Activated CD4-positive, alpha-beta T cell treated with anti-CD3 and anti-CD28 coated beads, Interleukin-2, amount 50 U/mL, for 16 hours (primary cell): ENCODE measurements around the gene VWA8.
"Not testable (repeated sequence)": the region's sequence is repeated elsewhere in the genome, so short reads cannot be mapped to it uniquely, and the experiment has no call there.

Experiments
- DNase-seq: peaks from one replicate; pipeline ENCODE4 v3.0.0-alpha.2; 2020

The VWA8 gene

DNA sequence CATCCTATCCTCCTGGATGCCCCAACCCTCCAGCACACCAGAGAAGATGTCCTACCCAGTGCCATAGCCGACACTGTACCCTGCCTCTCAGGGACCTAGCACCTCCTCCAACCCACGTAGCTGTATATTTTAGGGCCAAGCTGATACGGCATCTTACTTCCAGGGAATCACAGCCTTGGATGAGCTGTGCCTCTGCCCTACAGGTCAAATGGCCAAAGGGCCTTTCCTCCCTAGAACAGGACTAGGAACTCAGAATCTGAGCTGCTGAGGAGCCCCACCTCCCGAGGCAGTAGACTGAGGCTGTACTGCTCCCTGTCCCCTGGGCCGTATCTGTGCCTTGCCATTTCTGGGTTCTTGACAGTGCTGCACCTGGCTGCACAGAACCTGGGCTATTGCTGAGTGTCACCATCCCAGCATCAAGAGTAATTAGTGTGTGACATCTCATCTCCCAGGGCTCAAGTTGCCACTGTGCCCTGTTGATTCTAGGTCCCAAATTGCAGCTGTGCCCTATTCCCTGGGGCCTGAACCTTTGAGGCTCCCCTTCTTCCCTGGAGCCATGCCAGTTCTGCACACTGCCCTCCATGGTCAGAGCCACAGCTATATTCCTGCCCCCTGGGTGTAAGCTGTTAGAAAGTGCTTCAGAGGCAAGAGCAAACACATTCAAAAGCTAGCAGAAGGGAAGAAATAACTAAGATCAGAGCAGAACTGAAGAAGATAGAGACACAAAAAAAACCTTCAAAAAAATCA is 41.0 kb downstream of the VWA8 start:
- DNase-seq, result no peak

DNA sequence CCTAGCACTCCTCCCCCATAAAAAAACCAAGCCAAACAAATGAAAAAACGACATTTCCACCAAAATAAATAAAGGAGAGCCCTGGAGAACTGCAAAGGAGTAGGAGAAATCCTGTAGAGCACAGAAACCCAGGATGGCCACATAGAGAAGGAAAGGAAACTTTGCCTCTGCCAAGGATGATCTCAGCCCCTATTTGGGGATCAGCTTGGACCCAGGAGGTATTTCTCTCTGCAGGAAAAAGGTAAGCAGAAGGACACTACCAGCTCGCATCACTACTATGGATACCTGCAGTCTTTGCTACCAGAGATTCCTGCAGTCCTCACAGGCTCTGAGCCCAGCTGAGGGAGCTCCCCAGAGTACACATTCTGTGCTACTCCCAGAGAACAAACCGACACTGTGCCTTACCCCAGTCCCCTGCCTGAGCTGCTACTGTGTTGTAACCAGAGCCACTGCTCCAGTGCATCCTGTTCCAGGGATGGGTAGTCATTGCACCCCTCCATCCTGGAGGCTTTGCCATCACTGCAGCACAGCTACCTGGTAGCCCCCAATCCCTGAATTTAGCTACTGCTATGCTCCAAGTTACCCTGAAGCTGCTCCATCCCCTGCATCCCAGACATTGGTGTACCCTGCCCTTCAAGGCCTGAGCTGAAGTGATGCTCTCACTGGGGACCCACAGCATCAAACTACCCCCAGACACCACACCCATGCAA is 41.7 kb downstream of the VWA8 start:
- DNase-seq, result no peak

DNA sequence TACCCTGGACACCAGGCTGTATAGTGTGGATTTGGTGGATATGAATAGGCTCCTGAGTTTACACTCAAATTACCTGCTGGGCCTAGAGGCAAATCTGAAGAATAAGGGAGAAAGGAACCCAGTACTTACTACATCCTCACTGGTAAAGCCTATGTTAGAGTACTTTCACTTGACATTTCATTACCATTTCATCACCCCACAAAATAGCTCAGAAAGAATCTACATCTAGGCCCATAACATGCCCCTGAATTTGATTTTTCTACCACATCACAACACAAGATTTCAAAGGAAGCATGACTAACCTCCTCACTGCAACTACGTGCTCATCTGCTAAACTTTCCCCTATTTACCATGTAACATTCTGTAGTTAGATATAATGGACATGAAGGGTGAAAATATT is 43.3 kb downstream of the VWA8 start:
- peak; percentile 52 for DNase-seq

DNA sequence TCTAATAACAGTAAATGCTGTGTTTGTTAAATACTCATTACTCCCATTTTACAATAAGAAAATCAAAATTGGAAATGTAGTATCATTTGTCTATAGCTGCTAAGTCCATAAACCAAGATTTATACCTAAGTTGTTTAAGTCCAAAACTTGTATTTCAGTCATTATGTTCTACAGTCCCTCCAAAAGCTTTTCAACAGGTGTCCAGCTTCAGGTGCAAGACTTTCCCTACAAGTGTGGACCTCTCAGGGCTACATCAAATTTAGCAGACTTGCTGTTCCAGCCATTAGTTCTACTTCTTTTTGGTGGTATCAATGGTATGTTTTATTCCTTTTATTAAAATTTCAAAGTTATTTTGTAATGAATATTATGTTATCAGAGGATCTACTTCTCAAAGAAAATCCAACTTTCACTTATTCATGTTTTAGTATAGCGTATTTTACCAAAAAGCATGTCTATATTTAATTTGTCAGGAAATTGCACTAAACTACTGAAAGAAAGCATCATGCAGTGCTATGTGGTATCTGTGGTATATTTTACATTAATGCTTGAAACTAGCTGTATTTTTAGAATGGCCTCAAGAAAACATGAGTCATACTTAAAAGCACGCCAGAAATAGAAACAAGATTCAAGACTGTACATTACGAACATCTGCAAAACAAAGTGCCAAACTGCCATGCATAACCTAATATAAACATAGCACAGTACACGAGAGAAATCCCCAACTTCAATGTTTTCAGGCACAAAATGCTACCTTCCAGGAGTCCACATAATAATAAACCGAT is 44.5 kb downstream of the VWA8 start:
- DNase-seq, result peak; percentile 76

DNA sequence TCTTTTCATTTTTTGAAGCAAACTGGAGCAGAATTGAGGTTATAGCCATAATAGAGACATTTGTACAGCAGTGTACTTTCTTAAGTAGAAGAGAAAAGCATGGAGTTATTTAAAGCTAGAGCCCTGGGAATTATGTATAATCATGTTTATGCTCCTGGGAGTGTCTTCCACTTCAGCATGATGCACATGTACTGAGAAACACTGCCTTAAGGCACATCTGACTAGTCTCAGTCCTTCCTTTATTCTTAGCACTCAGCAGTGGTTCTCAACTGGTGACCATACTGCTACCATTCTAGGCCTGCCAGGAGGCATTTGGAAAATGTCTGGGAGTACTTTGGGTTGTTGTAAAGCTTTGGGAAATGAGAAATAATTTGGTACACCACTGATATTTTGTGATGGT is 45.8 kb downstream of the VWA8 start:
- no peak for DNase-seq

DNA sequence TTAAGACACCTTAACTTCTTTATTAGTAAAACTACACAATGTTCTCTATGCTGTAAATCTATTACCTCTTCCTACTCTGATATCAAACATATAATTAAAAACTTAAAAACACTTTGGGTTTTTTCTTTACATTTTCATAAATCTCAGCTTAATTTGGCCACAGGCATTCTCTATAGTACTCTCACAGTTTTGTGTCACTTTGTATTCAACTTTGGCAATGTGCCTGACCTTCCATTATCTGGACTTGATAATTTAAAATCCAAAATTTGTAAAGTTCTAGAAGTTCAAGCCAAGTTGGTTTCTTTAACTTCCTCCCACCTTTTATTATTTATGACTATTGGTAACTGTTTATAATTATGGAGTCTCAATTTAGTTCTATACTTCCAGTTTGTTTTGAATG is 46.4 kb downstream of the VWA8 start:
- DNase-seq, result no peak

DNA sequence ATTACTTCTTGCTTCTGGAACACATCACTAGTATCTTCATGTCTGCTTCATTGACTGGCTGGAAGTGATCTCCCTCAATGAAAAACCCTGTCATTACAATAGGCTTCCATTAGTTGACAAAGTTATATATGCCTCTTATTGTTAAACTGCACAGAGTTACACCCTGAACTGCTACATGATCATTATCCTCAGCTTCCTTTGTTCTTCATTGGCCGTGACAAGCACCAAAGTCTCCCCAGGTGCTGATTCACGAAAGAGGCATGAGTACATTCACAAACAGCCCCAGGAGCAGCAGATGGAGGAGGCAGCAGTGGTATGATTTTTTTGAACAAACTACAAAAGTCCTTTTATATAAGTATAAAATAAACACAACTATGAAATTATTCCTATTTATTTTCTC is 51.4 kb downstream of the VWA8 start:
- DNase-seq, result no peak

DNA sequence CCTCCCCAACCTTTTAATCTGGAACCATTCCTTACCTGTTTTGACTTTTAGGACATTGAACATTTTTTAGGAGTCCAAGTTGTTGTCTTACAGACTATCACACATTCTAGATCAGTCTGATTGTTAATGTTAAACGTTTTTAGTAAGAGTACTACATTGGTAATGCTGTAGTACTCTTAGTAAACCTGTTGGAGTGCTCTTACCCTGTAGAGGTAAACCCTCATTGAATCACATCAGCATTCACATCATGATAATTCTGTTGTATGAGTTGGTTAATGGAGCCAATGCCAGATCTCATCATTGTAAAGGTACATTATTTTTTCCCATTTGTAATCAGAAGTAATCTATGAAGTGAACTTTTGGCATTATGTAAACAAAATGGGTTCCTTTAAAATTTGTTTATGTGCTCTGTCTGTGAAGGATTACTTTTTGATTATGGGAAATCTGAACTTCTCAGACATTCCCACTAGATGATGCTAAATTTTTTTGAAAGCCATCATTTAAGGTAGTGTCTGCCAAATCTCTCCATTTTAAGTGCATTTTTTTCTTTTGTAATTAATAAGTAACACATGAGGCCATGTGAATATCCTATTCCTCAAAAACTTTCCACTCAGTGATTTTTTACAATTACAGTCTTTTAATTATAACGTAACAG is 55.2 kb downstream of the VWA8 start:
- peak; percentile 40 for DNase-seq

DNA sequence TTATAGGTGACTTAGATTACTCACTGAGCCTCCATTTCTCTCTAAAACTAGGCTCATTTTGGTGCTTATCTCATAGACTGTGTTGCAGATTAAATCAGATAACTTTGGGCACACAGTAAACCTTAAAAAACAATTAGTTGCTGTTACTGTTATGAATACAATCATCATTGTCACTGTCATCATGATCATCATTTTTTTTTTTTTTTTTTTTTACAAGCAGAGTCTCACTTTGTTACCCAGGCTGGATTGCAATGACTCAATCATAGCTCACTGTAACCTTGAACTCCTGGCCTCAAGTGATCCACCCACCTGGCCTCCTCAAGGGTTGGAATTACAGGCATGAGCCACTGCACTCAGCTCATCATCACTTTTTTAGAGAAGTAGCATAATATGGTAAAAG is 60.0 kb downstream of the VWA8 start:
- peak; percentile 26 for DNase-seq

DNA sequence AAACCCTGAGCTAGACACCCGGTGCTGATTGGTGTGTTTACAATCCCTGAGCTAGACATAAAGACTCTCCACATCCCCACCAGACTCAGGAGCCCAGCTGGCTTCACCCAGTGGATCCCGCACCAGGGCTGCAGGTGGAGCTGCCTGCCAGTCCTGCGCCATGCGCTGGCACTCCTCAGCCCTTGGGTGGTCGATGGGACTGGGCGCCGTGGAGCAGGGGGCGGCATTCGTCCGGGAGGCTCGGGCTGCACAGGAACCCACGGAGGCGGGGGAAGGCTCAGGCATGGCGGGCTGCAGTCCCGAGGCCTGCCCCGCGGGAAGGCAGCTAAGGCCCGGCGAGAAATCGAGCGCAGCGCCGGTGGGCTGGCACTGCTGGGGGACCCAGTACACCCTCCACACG is 62.5 kb downstream of the VWA8 start:
- not testable (repeated sequence) for DNase-seq

DNA sequence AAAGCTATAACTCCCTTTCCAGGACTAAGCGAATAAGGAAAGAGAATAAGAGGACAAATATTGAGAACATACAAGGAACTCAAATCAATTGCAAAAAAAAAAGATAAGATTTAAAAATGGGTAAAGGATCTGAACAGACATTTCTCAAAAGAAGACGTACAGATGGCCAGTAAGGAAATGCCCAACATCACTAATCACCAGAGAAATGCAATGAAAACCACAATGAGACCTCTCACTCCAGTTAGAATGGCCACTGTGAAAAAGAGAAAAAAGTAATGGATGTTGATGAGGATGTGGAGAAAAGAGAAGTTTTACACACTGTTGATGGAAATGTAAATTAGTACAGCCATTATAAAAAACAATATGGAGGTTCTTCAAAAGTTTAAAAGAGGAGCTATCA is 63.8 kb downstream of the VWA8 start:
- DNase-seq, result no peak

DNA sequence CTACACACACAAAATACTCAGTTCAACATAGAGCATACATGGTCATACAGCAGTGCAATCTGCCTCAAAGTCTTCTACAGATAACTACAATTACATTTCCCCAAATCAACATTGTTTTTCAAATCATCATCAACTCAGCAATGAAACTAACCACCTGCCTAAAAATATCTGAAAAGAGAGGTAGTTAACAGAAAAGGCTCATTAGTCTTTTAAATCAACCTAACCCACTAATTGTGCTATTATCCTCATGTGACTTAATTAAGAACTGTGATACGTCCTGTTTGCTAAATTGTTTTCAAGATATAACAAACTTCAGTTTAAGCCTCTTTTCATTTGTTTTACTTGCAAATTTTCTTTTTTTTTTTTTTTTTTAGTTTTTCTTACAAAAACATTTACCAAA is 65.4 kb downstream of the VWA8 start:
- DNase-seq, result no peak

DNA sequence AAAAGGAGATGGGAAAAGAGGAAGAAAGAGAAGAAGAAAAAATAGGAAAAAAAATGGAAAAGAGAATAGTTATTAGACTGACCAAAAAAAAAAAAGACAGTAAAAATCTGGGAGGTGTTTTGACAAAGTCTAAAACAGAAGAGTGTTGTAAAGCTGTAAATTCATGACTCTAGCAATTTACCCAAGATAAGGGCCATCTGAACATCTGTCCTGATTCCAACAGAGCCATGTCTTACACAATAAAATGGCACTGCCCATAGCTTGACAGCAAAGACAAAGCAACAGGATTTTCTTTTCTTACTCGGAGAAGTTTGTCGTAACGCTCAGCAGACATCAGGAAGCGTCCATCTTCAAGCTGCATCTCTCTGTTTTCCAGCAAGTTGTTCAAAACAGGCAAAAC is 69.8 kb downstream of the VWA8 start:
- no peak for DNase-seq

DNA sequence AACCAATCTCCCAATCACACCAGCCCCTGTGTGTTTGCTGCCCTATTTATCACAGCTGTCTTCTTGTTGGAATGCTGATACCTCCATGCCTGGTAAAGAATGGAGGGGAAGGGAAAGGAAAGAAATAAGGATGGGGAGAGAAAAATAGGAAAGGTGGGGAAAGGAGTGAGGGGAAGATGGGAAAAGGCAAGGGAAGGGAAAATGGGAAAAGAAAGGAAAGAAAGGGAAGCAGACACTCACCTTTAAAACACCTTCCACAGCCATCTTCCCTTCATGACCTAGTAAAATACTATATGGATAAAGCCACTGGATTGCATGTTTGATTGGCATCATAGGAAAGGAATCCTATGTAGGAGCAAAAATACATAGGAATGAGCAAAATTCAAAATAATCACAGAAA is 77.8 kb downstream of the VWA8 start:
- no peak for DNase-seq

DNA sequence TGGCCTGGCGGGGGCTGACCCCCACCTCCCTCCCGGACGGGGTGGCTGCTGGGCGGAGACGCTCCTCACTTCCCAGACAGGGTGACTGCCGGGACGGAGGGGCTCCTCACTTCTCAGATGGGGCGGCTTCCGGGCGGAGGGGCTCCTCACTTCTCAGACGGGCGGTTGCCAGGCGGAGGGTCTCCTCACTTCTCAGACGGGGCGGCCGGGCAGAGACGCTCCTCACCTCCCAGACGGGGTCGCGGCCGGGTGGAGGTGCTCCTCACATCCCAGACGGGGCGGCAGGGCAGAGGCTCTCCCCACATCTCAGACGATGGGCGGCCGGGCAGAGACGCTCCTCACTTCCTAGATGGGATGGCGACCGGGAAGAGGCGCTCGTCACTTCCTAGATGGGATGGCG is 79.0 kb downstream of the VWA8 start:
- DNase-seq, result not testable (repeated sequence)

DNA sequence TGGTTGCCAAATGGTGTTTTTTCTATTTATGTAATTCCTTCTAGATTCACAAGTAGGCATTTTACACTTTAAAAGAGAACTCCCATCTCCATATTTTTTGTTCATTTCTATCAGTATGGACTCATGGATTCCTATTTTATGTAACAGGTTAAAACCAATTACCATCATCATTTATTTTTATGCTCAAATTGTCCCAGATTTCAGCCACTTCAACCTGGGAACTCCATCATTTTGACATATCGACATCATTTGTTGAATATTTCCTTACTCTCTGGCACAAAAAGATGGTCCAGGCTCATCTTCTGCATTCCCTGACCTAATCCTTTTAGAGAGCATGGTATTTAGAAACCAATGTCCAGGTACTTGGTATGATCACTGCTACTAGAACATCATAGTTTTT is 79.9 kb downstream of the VWA8 start:
- DNase-seq, result no peak

DNA sequence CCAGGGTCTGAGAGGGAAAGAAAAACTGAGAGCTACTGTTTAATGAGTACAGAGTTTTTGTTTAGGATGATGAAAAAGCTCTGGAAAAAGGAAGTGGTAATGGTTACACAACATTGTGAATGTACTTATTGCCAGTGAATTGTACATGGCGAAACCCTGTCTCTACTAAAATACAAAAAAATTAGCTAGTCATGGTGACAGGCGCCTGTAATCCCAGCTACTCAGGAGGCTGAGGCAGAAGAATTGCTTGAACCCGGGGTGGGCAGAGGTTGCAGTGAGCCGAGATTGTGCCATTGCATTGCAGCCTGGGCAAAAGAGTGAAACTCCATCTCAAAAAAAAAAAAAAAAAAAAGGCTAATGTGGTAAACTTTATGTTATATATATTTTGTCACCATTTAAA is 96.3 kb downstream of the VWA8 start:
- DNase-seq, result no peak

DNA sequence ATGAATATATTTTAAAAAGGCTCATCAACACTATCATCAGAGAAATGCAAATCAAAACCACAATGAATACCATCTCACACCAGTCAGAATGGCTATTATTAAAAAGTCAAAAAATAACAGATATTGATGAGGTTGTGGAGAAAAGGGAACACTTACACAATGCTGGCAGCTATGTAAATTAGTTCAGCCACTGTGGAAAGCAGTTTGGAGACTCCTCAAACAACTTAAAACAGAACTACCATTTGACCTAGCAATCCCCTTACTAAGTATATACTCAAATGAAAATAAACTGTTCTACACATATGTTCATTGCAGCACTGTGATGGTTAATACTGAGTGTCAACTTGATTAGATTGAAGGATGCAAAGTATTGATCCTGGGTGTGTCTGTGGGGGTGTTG is 98.2 kb downstream of the VWA8 start:
- DNase-seq, result not testable (repeated sequence)

DNA sequence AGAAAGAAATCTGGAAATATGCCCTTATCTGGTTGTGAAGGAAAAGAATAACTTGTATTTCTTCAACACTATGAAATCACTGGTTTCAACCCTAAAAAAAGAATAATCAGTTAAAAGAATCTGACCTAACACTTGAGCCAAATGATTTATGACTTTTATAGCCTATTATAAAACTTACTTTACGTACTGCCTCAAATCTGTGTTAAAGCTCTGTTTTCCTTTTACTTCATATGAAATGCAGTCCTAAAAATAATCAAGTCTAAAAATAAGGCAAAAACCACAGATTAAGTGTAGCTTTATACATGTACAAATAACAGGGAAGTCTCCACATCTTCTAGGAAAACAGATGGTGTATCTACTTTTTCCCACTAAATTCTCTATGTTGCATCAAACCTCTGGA is 101.3 kb downstream of the VWA8 start:
- DNase-seq, result no peak

DNA sequence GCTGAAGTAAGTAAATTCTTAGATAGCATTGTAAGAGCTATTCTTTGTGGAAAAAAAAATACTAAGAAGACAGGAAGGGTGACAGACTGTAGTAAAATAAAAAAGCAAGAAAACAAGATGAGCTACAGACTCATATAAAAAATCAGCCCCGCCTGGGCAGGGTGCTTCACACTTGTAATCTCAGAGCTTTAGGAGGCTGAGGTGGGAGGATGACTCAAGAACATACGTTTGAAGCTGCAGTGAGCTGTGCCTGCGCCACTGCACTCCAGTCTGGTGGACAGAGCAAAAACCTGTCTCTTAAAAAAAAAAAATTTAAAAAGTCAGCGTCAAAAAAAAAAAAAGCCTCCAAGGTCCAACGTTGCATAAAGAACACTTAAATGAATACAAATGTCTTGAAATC is 102.1 kb downstream of the VWA8 start:
- DNase-seq, result no peak

DNA sequence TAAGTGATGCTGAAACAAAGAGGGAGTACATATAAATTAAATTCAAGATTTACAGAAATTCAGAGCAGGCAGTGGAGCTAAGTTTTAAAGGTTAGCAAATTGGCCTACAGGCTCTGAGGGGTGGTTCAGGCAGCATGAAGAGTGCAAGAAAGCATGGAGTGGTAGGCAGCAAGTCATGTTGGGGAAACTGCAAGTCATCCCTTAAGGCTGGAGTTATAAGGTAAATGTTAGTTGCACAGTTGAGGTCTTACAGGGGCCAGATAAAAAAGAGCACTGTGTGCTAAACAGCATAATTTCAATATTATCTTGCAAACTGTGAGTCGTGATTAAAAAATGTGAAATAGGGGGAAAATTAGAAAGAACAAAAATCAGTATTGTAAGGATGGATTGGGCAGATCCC is 106.2 kb downstream of the VWA8 start:
- DNase-seq, result no peak

DNA sequence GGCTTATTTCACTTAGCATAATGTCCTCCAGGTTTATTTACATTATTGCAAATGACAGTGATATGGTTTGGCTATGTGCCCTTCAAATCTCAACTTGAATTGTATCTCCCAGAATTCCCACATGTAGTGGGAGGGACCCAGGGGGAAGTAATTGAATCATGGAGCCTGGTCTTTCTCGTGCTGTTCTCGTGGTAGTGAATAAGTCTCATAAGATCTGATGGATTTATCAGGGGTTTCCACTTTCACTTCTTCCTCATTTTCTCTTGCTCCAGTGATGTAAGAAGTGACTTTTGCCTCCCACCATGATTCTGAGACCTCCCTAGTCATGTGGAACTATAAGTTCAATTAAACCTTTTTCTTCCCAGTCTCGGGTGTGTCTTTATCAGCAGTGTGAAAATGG is 109.6 kb downstream of the VWA8 start:
- DNase-seq, result no peak

DNA sequence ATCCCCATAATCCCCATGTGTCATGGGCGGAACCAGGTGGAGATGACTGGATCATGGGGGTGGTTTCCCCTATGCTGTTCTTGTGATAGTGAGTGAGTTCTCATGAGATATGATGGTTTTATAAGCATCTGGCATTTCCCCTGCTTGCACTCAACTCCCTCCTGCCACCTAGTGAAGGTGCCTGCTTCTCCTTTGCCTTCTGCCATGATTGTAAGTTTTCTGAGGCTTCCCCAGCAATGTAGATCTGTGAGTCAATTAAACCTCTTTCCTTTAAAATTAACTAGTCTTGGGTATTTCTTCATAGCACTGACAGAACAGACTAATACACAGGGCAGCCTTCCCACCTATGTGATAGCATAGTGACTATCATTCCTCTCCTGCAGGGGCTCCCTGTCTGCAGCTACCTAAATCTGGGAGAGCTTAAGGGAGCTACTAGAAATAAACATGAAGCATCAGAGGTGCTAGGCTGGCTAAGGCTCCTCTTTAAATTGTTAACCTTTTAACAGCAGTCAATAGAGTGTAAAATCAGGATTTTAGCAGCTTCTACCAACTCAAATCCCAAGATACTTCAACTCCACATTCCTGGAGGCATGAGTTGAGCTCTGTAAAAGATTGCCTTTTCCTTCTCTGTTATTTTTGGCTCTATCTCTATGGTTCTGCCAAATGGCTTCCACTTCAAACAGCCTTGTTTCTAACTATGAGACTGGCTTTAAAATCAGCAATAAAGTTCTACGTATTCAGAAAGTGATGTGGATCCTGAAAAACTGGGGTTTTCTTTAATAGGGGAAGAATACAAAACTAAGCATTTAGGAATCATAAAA is 112.3 kb downstream of the VWA8 start:
- no peak for DNase-seq
